GM19238 (cell line): Measurements from ENCODE around the gene RAD23A.

ENCODE experiments used
- DNase-seq: peaks from one replicate; pipeline ENCODE4 v3.0.0; 2011; ENCODE audit warnings: low spot score; ENCODE audit not compliant: insufficient read length

RAD23A gene

GRCh38 chr19:13003081-13003480 is 57.4 kb downstream of the RAD23A start:
- DNase-seq: no peak
